ENCODE results near the gene ITGA4.

The ITGA4 gene

DNA sequence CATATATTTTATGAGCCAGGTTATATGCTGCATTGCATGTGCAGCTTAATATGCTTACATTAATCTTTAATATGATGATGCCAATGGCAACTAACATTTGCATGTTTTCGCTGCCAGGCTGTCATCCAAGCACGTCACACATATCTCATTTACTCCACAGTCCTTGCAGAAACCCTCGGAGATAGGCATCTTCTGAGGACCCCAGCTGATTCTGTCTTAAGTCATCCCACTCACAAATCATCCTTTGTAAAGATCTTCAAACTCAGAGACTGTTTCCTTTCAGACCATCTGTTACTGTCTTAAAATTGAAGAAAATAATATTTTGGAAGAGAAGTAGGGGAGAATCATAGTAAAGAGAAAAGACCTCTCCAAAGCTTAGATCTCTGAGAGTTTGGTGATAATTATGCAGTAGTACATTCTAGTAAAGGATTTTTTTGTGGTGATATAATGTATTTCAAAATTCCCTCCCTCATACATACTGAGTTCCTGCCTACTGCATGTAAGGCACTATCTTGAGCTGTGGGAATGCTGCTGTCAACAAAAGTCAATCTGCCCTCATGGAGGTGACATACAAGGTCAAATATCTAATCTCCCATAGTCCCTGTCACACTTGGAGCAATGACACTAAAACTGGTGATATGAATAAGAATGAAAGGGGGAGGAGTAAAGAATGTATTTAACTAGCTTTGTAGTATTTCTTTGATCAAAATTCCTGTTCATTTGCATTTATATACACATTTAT lies 11.0 kb downstream of the ITGA4 start:
- H3K9me3 Mint-ChIP-seq = peaks cover 5% of the 10 kb centered on the region
- peaks cover 92% of the 10 kb centered on the region for H3K4me1 Mint-ChIP-seq
- H3K36me3 Mint-ChIP-seq = peaks cover 19% of the 10 kb centered on the region
- no peaks in the 10 kb centered on the region for H3K27me3 Mint-ChIP-seq
- peak overlapping the region; percentile 4 for H3K4me3 Mint-ChIP-seq
- peak overlapping the region; percentile 38 for H3K27ac Mint-ChIP-seq

DNA sequence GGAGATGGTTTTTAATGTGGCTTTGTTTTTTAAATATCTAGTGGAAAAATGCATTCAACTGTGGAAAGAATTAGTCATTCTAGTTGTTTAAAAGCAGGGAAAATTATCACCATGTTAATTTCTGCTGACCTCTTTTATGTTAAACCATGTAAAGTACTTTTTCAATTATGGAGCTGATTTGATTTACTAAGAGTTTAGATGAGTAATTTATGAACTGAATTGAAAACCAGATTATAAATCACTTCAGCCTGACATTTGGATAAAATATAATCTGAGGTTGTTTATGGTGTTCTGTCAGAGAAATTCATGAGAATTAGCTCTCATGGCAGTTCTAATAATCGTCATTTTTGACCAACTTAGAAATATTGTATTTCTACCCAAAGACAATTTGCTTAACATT lies 11.6 kb downstream of the ITGA4 start:
- Mint-ChIP-seq H3K9me3 (peaks cover 5% of the 10 kb centered on the region), H3K27me3 (no peaks in the 10 kb centered on the region), H3K4me3 (peak overlapping the region; percentile 59), H3K27ac (peak overlapping the region; percentile 38), H3K36me3 (peaks cover 22% of the 10 kb centered on the region), H3K4me1 (peaks cover 92% of the 10 kb centered on the region)

DNA sequence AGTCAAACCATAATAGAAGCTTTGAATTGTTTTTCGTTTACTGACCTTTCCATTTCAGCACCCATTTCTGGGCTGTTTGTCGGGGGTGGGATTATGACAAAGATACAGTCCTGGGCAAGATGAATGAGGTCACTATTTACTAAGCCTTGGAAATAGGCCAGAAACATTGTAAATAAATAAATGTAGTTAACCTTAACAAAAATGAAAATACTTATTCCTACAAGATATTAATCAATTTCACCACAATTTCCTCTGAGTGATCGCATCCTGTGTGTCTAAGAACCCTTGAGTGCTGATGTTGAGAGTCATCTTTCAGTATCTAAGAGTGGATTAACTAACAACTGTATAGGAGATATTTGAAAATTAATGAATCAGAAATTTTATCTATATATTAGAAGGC lies 14.0 kb downstream of the ITGA4 start:
- peak overlapping the region; percentile 34 for H3K4me3 Mint-ChIP-seq
- no peaks in the 10 kb centered on the region for H3K27me3 Mint-ChIP-seq
- peaks cover 34% of the 10 kb centered on the region for H3K36me3 Mint-ChIP-seq
- peaks cover 5% of the 10 kb centered on the region for H3K9me3 Mint-ChIP-seq
- peak overlapping the region; percentile 56 for H3K27ac Mint-ChIP-seq
- peaks cover 86% of the 10 kb centered on the region for H3K4me1 Mint-ChIP-seq

DNA sequence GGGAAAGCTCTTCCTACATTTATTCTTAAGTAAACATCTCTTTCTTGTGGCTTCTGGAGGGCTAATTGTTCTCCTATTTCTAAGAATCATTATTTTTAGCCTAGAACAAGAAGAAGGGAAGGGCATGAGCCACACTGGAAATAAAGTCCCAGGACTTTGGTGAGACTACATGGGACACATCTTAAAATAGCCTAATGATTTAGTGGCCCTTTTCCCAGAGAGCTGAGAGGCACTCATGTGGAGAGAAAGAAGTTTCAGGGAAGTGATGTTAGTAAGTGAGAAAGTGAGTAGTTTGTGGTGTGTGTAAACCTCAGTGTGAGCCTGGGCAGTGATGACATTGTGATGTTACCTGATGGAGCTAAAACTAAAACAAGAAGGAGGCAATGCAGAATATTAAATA lies 14.6 kb downstream of the ITGA4 start:
- Mint-ChIP-seq H3K27ac (peak overlapping the region; percentile 87), H3K27me3 (no peaks in the 10 kb centered on the region), H3K9me3 (peaks cover 5% of the 10 kb centered on the region), H3K4me3 (peak overlapping the region; percentile 37), H3K4me1 (peaks cover 85% of the 10 kb centered on the region), H3K36me3 (peaks cover 37% of the 10 kb centered on the region)

DNA sequence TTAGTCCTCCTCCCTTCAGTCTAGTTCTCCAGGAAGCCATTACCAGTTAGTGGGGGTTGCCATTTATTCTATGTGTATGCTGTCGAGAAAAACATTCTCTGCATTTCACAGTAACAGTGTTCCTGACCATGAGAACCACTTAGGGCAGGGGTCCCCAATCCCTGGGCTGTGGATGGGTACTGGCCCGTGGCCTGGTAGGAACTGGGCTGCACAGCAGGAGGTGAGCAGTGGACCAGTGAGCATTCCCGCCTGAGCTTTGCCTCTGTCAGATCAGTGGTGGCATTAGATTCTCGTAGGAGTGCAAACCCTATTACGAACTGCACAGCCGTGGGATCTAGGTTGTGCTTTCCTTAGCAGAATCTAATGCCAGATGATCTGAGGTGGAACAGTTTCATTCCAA lies 15.8 kb downstream of the ITGA4 start:
- H3K9me3 Mint-ChIP-seq = peaks cover 5% of the 10 kb centered on the region
- H3K36me3 Mint-ChIP-seq = peaks cover 43% of the 10 kb centered on the region
- no peak overlapping the region for H3K27ac Mint-ChIP-seq
- H3K27me3 Mint-ChIP-seq = no peaks in the 10 kb centered on the region
- peak overlapping the region; percentile 1 for H3K4me3 Mint-ChIP-seq
- H3K4me1 Mint-ChIP-seq = peaks cover 75% of the 10 kb centered on the region

DNA sequence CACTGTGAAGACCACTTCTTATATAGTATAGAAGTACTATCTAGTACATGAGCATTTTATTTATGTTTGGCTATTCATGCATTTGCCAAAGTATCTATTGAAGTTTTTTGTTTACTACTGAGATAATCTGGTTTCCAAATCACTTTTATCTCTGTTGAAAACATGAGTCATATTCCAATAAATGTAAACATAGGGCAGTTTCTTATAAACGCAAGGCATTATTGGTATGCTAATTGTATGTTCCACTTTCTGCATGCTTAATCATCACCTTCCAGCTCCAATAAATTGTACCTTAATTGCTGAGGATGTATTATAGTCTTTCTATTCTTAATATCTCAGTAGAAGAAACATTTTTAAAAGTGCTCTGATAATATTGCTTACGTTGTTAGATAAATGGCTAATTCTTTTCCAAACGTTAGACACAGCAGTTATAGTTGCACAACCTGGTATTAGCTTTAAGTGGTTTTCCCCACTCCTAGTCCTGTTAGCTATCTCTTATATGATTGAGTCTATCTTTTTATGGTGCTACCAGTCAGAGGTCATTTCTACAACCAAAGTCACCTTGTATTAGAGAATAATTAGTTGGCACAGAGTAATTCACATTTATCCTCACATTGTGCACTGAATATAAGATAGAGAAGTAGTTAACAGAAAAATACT lies 17.2 kb downstream of the ITGA4 start:
- Mint-ChIP-seq H3K27ac (no peak overlapping the region), H3K4me3 (no peak overlapping the region), H3K36me3 (peaks cover 44% of the 10 kb centered on the region), H3K27me3 (no peaks in the 10 kb centered on the region), H3K4me1 (peaks cover 66% of the 10 kb centered on the region), H3K9me3 (no peaks in the 10 kb centered on the region)

DNA sequence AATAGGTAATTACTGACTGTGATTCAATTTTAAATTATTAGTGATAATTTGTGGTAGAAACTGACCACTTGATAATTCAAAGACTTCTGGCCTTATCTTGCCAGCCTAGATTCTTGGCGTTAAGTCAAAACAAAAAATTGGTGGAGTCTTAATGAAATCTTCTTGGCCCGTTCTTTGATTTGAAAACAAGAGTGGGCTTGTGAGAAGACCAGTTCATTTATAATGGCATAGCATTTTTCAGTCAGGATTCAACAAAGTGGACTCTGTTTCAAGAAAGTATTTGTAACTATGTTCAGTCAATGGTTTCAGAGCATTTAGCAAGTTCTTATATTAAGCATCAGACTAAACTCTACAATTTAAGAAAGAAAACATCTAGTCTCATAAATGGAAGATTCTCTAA lies 26.0 kb downstream of the ITGA4 start:
- Mint-ChIP-seq H3K4me1 (peaks cover 20% of the 10 kb centered on the region), H3K4me3 (no peak overlapping the region), H3K9me3 (no peaks in the 10 kb centered on the region), H3K36me3 (peaks cover 38% of the 10 kb centered on the region), H3K27me3 (no peaks in the 10 kb centered on the region), H3K27ac (no peak overlapping the region)

DNA sequence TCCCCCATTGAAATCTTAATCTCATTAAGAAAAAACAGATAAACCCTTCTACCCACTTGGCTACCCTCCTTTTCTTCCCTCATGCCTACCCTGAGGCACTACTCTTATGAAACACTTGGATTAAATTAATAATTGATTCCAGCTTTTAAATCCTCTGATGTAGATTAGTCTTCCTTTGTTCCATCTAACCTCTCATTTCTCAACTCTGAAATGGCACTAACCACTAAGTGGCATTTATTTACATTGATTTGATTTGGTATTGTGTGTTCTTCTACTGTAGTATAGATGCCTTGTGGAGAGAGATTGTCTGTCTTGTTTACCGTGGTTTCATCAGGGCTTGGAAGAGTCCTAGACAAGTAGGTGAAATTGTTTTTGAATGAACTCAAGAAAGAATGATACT lies 26.7 kb downstream of the ITGA4 start:
- peaks cover 36% of the 10 kb centered on the region for H3K36me3 Mint-ChIP-seq
- no peaks in the 10 kb centered on the region for H3K9me3 Mint-ChIP-seq
- no peaks in the 10 kb centered on the region for H3K27me3 Mint-ChIP-seq
- peaks cover 21% of the 10 kb centered on the region for H3K4me1 Mint-ChIP-seq
- peak overlapping the region; percentile 69 for H3K27ac Mint-ChIP-seq
- H3K4me3 Mint-ChIP-seq = no peak overlapping the region

DNA sequence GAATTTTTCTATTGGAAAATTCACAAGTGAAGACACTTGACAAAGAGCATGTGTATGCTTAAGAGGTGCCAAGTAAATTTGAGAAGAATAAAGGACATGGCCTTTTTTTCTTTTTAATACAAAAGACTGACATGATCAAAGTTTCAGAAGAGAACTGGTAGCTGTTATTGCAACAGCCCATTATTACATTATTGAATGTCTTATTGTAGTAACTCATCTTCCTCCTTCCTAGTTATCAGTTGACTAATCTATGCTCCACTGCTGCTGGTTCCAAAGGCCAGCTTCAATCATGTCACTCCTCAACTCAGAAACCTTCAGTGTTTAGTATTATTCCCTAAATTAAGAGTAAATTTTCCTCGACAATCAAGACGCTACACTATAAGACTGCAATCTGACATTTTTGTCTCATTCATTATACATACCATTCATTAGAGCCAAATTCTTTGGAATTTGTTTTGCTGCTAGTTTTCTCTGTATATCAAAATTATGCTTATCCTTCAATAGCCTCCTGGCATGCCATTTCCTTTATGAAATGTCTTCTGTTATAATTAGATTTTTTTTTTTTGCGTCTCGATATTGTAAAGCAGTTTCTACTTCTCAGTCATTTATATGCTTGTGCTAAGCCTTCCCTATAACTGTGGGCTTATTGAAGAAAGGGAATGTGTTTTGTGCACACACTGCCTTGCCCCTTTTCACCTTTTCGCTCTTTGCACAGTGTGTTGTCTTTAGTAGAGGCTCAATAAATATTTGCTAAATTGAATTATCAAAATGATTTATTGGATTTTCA lies 27.9 kb downstream of the ITGA4 start:
- H3K27me3 Mint-ChIP-seq = no peaks in the 10 kb centered on the region
- H3K27ac Mint-ChIP-seq = peak overlapping the region; percentile 82
- H3K4me3 Mint-ChIP-seq = no peak overlapping the region
- H3K9me3 Mint-ChIP-seq = no peaks in the 10 kb centered on the region
- peaks cover 21% of the 10 kb centered on the region for H3K4me1 Mint-ChIP-seq
- H3K36me3 Mint-ChIP-seq = peaks cover 34% of the 10 kb centered on the region

DNA sequence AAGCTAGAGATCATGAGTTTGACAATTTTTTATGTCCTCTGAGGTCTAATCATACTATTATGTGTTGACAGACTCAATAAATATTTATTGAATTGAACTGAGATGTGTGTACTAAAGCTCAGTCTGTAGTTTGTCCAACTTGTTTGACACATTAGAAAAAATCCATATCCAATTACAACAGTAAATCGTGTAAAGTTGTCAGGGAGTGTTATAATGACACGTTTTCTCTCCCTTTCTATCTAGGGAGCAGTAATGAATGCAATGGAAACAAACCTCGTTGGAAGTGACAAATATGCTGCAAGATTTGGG lies 28.4 kb downstream of the ITGA4 start:
- Mint-ChIP-seq H3K9me3 (no peaks in the 10 kb centered on the region), H3K4me1 (peaks cover 21% of the 10 kb centered on the region), H3K36me3 (peaks cover 34% of the 10 kb centered on the region), H3K4me3 (no peak overlapping the region), H3K27ac (no peak overlapping the region), H3K27me3 (no peaks in the 10 kb centered on the region)

DNA sequence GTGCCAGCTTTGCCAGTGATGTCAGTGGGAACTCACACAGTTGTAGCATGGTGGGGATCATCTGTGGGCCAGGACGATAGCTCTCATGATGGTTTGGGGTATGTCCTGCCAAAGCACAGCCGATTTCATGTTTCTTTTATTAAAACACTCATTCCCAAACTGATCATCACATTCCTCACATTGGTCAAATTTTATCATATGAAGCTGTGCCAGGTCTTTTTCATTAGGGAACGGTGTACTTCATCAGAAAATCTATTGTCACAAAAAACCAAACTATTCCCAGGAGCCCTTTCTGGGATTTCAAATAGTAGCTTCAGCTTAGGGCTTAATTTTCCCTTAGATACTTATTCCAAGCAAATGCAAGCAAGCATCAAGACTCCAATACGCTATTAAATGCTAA lies 42.0 kb downstream of the ITGA4 start:
- peak overlapping the region; percentile 30 for H3K27ac Mint-ChIP-seq
- peaks cover 16% of the 10 kb centered on the region for H3K36me3 Mint-ChIP-seq
- H3K4me1 Mint-ChIP-seq = peaks cover 8% of the 10 kb centered on the region
- no peak overlapping the region for H3K4me3 Mint-ChIP-seq
- no peaks in the 10 kb centered on the region for H3K9me3 Mint-ChIP-seq
- H3K27me3 Mint-ChIP-seq = no peaks in the 10 kb centered on the region

DNA sequence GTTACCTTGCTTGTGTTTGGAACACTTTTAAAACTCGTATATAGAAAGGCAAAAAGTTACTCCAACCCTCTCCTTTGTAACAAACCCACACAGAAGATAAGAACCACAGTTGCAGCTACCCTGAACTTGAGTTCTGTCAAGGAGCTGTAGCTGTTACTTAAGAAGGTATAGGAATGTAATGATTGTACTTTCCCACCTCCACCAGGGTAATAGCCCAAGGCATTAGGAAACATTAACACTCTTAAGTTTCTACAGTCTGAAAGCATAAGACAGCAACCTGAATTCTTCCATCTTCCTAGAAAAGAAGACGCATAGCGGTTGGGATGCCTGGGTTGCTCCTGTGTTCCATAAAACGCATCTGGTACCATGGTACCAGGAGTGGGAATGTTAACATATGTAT lies 43.0 kb downstream of the ITGA4 start:
- H3K36me3 Mint-ChIP-seq = peaks cover 15% of the 10 kb centered on the region
- no peak overlapping the region for H3K4me3 Mint-ChIP-seq
- no peaks in the 10 kb centered on the region for H3K27me3 Mint-ChIP-seq
- H3K27ac Mint-ChIP-seq = no peak overlapping the region
- no peaks in the 10 kb centered on the region for H3K9me3 Mint-ChIP-seq
- H3K4me1 Mint-ChIP-seq = peaks cover 4% of the 10 kb centered on the region

DNA sequence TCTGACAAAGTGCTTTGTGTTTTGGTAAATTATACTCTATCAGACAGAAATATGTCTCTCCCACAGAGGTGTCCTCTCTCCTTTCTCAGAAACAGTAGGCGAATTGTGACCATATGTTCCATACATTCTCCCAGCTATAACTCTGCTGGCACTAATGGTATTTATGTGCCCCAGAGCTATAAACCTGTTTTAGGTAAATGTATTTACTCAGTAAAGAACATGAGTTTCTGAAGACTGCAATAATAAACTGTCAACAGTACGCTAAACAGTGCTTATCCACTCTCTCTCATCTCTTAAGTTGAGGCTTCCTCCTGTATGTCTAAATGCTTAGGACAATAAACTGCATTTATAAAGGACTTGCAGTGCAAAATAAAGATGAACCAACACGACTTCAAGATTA lies 58.5 kb downstream of the ITGA4 start:
- peaks cover 67% of the 10 kb centered on the region for H3K4me1 Mint-ChIP-seq
- no peaks in the 10 kb centered on the region for H3K9me3 Mint-ChIP-seq
- peaks cover 36% of the 10 kb centered on the region for H3K36me3 Mint-ChIP-seq
- H3K27ac Mint-ChIP-seq = peak overlapping the region; percentile 51
- H3K4me3 Mint-ChIP-seq = no peak overlapping the region
- H3K27me3 Mint-ChIP-seq = no peaks in the 10 kb centered on the region

DNA sequence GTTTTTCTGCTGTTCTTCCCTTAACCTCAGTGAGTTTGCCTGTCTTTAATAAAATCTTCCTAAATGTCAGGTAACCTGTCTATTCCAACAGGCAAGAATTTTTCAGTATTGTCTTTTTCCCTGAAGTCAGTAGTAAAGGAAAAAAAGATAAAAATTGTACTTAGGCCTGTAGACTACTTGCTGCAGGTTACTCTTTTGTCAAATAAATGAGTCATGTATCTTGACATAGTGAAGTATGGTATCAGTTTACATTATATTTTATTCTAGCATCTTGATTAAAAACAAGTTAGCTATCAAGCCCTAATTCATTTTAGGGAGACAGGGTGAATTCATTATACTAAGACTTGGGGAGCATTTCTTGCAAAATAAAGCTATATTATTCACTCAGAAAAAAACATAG lies 59.8 kb downstream of the ITGA4 start:
- Mint-ChIP-seq H3K4me3 (no peak overlapping the region), H3K9me3 (no peaks in the 10 kb centered on the region), H3K4me1 (peaks cover 63% of the 10 kb centered on the region), H3K27me3 (no peaks in the 10 kb centered on the region), H3K36me3 (peaks cover 30% of the 10 kb centered on the region), H3K27ac (peak overlapping the region; percentile 42)

DNA sequence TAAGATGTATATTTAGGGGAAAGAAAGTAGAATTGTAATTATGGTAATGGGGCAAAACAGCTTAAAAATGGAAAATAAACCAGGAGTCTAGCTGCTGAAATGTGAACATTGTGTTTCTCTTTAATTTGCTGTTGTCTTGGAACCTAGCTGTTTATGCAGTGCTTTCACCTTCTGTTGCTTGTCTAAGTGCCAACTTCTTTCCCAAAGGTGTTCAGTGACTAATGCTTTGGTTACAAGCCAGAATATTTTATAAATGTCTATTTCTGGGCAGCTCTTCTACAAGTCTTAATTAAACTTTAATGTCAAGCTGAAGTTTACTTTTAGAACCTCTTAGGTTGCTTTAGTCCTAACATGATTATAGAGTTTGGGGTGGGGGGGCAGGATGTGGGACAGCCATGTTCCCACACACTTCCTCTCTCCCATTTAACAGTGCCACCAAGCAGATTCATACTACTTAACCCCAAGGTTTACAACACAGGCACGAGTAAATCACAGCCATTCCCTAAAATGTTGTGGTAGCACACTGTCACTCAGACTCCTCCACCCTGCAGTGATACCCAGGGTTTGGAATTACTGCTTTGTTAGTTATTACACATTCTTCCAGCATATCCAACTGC lies 60.6 kb downstream of the ITGA4 start:
- Mint-ChIP-seq H3K36me3 (peaks cover 26% of the 10 kb centered on the region), H3K4me3 (peak overlapping the region; percentile 19)

DNA sequence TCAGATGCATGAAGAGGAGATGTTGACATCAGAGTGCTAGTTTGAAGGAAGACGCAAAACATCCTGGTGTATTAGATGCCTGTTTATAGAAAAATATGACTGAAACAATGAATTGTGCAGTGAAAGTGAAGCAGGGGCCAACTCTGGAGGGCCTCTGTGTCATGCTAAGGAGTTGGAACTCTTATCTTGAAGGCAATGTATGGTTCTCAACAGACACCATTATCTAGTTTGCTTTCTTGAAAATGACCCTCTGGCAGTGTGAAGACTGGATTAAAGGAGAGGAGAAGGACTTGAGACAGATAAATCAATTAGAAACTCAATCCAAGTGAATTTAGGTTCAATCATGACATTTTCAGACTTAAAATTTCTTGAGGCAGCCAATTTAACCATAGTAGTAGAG lies 63.1 kb downstream of the ITGA4 start:
- H3K4me1 Mint-ChIP-seq = peaks cover 30% of the 10 kb centered on the region

More for the DNA sequence above, 60.6 kb downstream of the ITGA4 start:
- Mint-ChIP-seq H3K9me3 (no peaks in the 10 kb centered on the region), H3K27me3 (no peaks in the 10 kb centered on the region), H3K27ac (peak overlapping the region; percentile 52), H3K4me1 (peaks cover 55% of the 10 kb centered on the region)

More for the DNA sequence above, 63.1 kb downstream of the ITGA4 start:
- H3K4me3 Mint-ChIP-seq = no peak overlapping the region
- H3K27me3 Mint-ChIP-seq = no peaks in the 10 kb centered on the region
- H3K27ac Mint-ChIP-seq = no peak overlapping the region
- peaks cover 14% of the 10 kb centered on the region for H3K36me3 Mint-ChIP-seq
- no peaks in the 10 kb centered on the region for H3K9me3 Mint-ChIP-seq
